Endodermal cell (in vitro differentiated cells): ENCODE data around the gene LRRFIP1. TPM values are rescaled to one million over a fixed set of nuclear protein-coding genes. Genes with fewer than 3 reads are reported as not detected.
"Not testable (repeated sequence)": the region's sequence is repeated elsewhere in the genome, so short reads cannot be mapped to it uniquely, and the experiment has no call there.

Experiments used
- DNase-seq: peaks from one replicate; pipeline ENCODE4 v3.0.0-alpha.2; 2017
- H3K27ac ChIP-seq: 2 replicates; pipeline ENCODE4 v1.5.1; 2013; ENCODE audit warnings: mild to moderate bottlenecking, low read depth, low read length, moderate library complexity
- H3K27me3 ChIP-seq: 2 replicates; pipeline ENCODE4 v1.6.1; 2013; ENCODE audit warnings: mild to moderate bottlenecking, low read length, moderate library complexity; ENCODE audit not compliant: insufficient read depth, control insufficient read depth, poor library complexity, severe bottlenecking
- H3K36me3 ChIP-seq: 2 replicates; pipeline ENCODE4 v1.7.0; 2013; ENCODE audit warnings: mild to moderate bottlenecking, low read length, moderate library complexity; ENCODE audit not compliant: control insufficient read depth, insufficient read depth
- H3K4me1 ChIP-seq: one replicate; pipeline ENCODE4 v1.7.0; 2013; ENCODE audit warnings: low read length; ENCODE audit not compliant: control insufficient read depth, insufficient read depth
- H3K4me3 ChIP-seq: 2 replicates; pipeline ENCODE4 v1.5.1; 2013; ENCODE audit warnings: mild to moderate bottlenecking, low read length, moderate library complexity
- H3K9ac ChIP-seq: 2 replicates; pipeline ENCODE4 v1.6.1; 2013; ENCODE audit warnings: mild to moderate bottlenecking, low read length, moderate library complexity; ENCODE audit not compliant: poor library complexity, severe bottlenecking; ENCODE audit errors: extremely low read depth
- H3K9me3 ChIP-seq: 2 replicates; pipeline ENCODE4 v1.6.1; 2013; ENCODE audit warnings: mild to moderate bottlenecking, low read length, moderate library complexity; ENCODE audit not compliant: control insufficient read depth
- H3K27ac Mint-ChIP-seq: 2 replicates; pipeline ENCODE4 v1.8.0; 2020; ENCODE audit warnings: mixed read lengths
- H3K27me3 Mint-ChIP-seq: 2 replicates; pipeline ENCODE4 v1.8.0; 2021; ENCODE audit warnings: mild to moderate bottlenecking, mixed read lengths; ENCODE audit not compliant: insufficient read depth
- H3K36me3 Mint-ChIP-seq: 2 replicates; pipeline ENCODE4 v1.8.0; 2020; ENCODE audit warnings: low read depth, mixed read lengths
- H3K4me1 Mint-ChIP-seq: 2 replicates; pipeline ENCODE4 v1.8.0; 2020; ENCODE audit warnings: mixed read lengths
- H3K4me3 Mint-ChIP-seq: 2 replicates; pipeline ENCODE4 v1.8.0; 2020; ENCODE audit warnings: mild to moderate bottlenecking, moderate library complexity, mixed read lengths
- H3K9me3 Mint-ChIP-seq: 2 replicates; pipeline ENCODE4 v1.8.0; 2020; ENCODE audit warnings: mild to moderate bottlenecking, mixed read lengths
- WGBS, 2 experiments: methylation state at CpG; one replicate each; pipeline versions ENCODE4 v1.1.5 to v1.1.7; 2013; ENCODE audit warnings: missing lambda C conversion rate in 2 of 2, mixed read lengths in 1 of 2; ENCODE audit not compliant: insufficient coverage in 1 of 2, insufficient read length in 1 of 2; 5-methylcytosine and 5-hydroxymethylcytosine counted together
- total RNA-seq, 2 donors: library from RNA; stranded (reverse); fragmentation: NEBNext Ultra II Directional in 1 of 2; extraction: Animal tissue kit (Norgen Biotek cat#: 25700) in 1 of 2; gene quantifications; 2 replicates in 1 of 2; 3 replicates in 1 of 2; pipeline ENCODE4 v1.2.1, GENCODE V29; 2021
- TF ChIP-seq, protein P1 (sequence below): fragments of 200-600 bp; sonication (generic); conservative IDR thresholded peaks from 2 replicates; pipeline ENCODE4 v1.5.0; 2021; ENCODE audit warnings: antibody characterized with exemption, mild to moderate bottlenecking

LRRFIP1 gene
- total RNA-seq, 2 donors from 2014 or later = 102 to 132 TPM

- Histone ChIP-seq H3K9ac (no peak overlapping the region), H3K27ac (no peak overlapping the region), H3K9me3 (peaks cover 15% of the 10 kb centered on the region), H3K36me3 (peaks cover 77% of the 10 kb centered on the region), H3K27me3 (no peaks in the 10 kb centered on the region), H3K4me3 (no peak overlapping the region), H3K4me1 (peaks cover 15% of the 10 kb centered on the region)
- Mint-ChIP-seq H3K36me3 (peaks cover 61% of the 10 kb centered on the region), H3K27ac (no peak overlapping the region), H3K27me3 (no peaks in the 10 kb centered on the region), H3K4me3 (no peak overlapping the region), H3K9me3 (peaks cover 5% of the 10 kb centered on the region), H3K4me1 (peaks cover 32% of the 10 kb centered on the region)
- 86 to 92% methylated on average over 9 to 11 of the region's 11 CpGs for WGBS, 2 experiments
- no peak for DNase-seq
- TF ChIP-seq, protein P1, sequence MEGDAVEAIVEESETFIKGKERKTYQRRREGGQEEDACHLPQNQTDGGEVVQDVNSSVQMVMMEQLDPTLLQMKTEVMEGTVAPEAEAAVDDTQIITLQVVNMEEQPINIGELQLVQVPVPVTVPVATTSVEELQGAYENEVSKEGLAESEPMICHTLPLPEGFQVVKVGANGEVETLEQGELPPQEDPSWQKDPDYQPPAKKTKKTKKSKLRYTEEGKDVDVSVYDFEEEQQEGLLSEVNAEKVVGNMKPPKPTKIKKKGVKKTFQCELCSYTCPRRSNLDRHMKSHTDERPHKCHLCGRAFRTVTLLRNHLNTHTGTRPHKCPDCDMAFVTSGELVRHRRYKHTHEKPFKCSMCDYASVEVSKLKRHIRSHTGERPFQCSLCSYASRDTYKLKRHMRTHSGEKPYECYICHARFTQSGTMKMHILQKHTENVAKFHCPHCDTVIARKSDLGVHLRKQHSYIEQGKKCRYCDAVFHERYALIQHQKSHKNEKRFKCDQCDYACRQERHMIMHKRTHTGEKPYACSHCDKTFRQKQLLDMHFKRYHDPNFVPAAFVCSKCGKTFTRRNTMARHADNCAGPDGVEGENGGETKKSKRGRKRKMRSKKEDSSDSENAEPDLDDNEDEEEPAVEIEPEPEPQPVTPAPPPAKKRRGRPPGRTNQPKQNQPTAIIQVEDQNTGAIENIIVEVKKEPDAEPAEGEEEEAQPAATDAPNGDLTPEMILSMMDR = no peak
These were observed 121.6 kb downstream of the LRRFIP1 start for GRCh38 chr2:237749002-237749401.

DNA sequence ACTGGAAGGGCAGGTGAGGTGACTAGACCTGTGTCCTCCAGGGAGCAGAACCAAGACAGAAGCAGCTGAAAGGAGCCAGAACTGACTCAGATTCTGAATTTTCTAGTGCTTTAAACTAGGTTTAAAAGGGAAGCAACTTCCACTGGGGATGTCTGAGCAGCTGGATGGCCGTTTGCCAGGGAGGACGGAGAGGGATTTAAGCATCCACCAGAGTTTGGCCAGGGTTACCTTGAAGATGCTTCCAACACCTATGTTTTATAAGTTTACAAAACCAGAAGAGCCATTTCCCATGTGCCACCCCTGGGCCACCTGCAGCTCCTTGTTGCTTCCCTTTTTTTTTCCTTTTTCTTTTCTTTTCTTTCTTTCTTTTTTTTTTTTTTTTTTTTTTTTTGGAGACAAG lies 122.6 kb downstream of the LRRFIP1 start:
- WGBS, 2 experiments = 85 to 99% methylated on average over 2 of the region's 2 CpGs
- DNase-seq = no peak
- no peak overlapping the region for H3K4me3 ChIP-seq
- TF ChIP-seq, protein P1 = no peak
- no peak overlapping the region for H3K27ac ChIP-seq
- H3K36me3 ChIP-seq = peaks cover 84% of the 10 kb centered on the region
- peaks cover 18% of the 10 kb centered on the region for H3K4me1 ChIP-seq
- Mint-ChIP-seq H3K4me1 (peaks cover 32% of the 10 kb centered on the region), H3K36me3 (peaks cover 70% of the 10 kb centered on the region), H3K4me3 (no peak overlapping the region), H3K27ac (no peak overlapping the region), H3K27me3 (no peaks in the 10 kb centered on the region), H3K9me3 (peaks cover 5% of the 10 kb centered on the region)
- peaks cover 15% of the 10 kb centered on the region for H3K9me3 ChIP-seq
- H3K27me3 ChIP-seq = no peaks in the 10 kb centered on the region
- no peak overlapping the region for H3K9ac ChIP-seq

DNA sequence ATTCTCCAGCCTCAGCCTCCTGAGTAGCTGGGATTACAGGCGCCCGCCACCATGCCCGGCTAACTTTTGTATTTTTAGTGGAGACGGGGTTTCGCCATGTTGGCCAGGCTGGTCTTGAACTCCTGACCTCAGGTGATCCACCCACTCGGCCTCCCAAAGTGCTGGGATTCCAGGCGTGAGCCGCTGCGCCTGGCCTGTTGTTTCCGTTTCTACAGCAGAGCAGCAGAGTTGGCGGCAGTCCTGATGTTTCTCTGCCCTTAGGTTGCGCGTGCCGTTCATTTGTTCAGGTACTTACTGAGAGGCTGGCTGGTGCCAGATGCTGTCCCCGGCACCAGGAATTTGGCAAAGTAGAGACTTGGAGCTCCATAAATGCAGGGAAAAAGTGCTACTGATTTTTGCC lies 123.1 kb downstream of the LRRFIP1 start:
- not testable (repeated sequence) for H3K27me3 ChIP-seq, H3K4me3 Mint-ChIP-seq, H3K9me3 Mint-ChIP-seq, DNase-seq, H3K27me3 Mint-ChIP-seq, H3K27ac ChIP-seq, H3K4me3 ChIP-seq, H3K9ac ChIP-seq, H3K27ac Mint-ChIP-seq
- peaks cover 15% of the 10 kb centered on the region for H3K9me3 ChIP-seq
- peaks cover 89% of the 10 kb centered on the region for H3K36me3 ChIP-seq
- Mint-ChIP-seq H3K4me1 (peaks cover 32% of the 10 kb centered on the region), H3K36me3 (peaks cover 74% of the 10 kb centered on the region)
- H3K4me1 ChIP-seq = peaks cover 20% of the 10 kb centered on the region
- WGBS, 2 experiments = 92 to 97% methylated on average over 5 to 15 of the region's 15 CpGs

GRCh38 chr2:237752761-237753165 lies 125.4 kb downstream of the LRRFIP1 start:
- H3K36me3 Mint-ChIP-seq = peaks cover 87% of the 10 kb centered on the region
- peaks cover 5% of the 10 kb centered on the region for H3K9me3 Mint-ChIP-seq
- WGBS, 2 experiments = 96 to 98% methylated on average over 5 of the region's 5 CpGs
- Histone ChIP-seq H3K4me1 (peaks cover 12% of the 10 kb centered on the region), H3K27me3 (no peaks in the 10 kb centered on the region), H3K4me3 (no peak overlapping the region), H3K36me3 (peaks cover 93% of the 10 kb centered on the region), H3K27ac (no peak overlapping the region), H3K9ac (no peak overlapping the region), H3K9me3 (peaks cover 12% of the 10 kb centered on the region)
- H3K4me3 Mint-ChIP-seq = no peak overlapping the region
- DNase-seq = no peak
- TF ChIP-seq, protein P1 = no peak
- H3K4me1 Mint-ChIP-seq = peaks cover 19% of the 10 kb centered on the region
- H3K27ac Mint-ChIP-seq = no peak overlapping the region
- H3K27me3 Mint-ChIP-seq = no peaks in the 10 kb centered on the region
